ENCODE measurements around the gene TMEM156.

The TMEM156 gene

DNA sequence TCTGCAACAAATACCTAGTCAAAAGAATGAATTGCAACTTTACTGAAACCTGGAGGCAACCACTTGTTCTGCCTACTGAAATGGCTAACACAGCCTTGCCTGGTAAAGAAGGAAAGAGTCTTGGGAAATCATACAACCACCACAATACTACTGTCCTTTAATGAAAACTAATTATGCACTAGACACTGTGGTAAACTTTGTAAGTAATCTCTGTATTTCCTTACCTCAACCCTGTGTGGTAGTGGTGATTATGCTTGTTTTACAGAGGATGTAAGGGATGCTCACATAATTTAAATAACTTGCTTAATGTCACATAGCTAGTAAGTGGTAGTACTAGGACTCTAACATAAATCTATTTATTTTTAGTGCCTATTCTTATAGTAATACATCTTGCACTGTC is 44.7 kb downstream of the TMEM156 start:
- TF ChIP-seq GATA2 (IDR thresholded peaks at IDR 0.05; ENCODE audit: low read depth, low read length) (no peak), GATA3 (IDR thresholded peaks at IDR 0.05; ENCODE audit: low read depth, low read length) (no peak)

DNA sequence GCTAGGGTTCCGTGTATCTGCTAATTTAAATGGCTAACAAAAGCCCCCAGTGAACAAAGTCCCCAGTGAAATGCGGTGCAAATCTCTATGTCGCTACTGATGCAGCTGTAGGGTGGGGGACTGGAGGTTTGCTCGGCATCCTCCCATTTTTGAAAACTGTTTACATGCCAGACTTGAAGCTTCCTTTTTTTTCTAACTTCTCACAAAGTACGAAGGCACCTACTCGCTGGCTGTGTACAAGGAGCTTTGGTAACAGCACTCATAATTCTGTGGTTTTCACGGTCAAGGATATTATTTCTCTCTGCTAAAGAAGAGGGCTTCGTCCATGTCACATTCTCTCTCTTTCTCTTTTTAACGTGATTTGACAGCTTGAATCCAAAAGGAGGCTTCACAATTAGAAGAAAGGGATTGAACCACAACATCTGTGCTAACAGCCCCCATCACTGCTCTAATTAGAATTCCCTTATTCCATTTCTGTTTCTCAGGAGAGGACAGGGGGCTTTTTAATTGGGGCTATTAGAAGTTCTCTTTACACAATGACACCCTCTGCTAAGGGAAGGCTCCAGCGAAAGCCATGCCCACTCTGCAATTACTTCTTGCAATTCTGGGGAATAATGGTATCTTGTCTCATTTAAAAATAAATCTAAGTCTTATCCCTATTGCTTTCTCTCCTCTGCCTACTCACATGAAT is 46.7 kb downstream of the TMEM156 start:
- no peak for TF ChIP-seq GATA2 (IDR thresholded peaks at IDR 0.05; ENCODE audit: low read depth, low read length)

- TF ChIP-seq GATA3 (IDR thresholded peaks at IDR 0.05; ENCODE audit: low read depth, low read length), result no peak
- TF ChIP-seq GATA2 (IDR thresholded peaks at IDR 0.05; ENCODE audit: low read depth, low read length), result no peak
Observed at GRCh38 chr4:38983787-38984598, 48.2 kb downstream of the TMEM156 start.

GRCh38 chr4:38983291-38983690 is 48.9 kb downstream of the TMEM156 start:
- no peak for TF ChIP-seq GATA3 (IDR thresholded peaks at IDR 0.05; ENCODE audit: low read depth, low read length)
- TF ChIP-seq GATA2 (IDR thresholded peaks at IDR 0.05; ENCODE audit: low read depth, low read length), result no peak

- no peak for TF ChIP-seq GATA2 (IDR thresholded peaks at IDR 0.05; ENCODE audit: low read depth, low read length)
- TF ChIP-seq GATA3 (IDR thresholded peaks at IDR 0.05; ENCODE audit: low read depth, low read length), result no peak
Observed at GRCh38 chr4:38982361-38983095, 49.7 kb downstream of the TMEM156 start.

DNA sequence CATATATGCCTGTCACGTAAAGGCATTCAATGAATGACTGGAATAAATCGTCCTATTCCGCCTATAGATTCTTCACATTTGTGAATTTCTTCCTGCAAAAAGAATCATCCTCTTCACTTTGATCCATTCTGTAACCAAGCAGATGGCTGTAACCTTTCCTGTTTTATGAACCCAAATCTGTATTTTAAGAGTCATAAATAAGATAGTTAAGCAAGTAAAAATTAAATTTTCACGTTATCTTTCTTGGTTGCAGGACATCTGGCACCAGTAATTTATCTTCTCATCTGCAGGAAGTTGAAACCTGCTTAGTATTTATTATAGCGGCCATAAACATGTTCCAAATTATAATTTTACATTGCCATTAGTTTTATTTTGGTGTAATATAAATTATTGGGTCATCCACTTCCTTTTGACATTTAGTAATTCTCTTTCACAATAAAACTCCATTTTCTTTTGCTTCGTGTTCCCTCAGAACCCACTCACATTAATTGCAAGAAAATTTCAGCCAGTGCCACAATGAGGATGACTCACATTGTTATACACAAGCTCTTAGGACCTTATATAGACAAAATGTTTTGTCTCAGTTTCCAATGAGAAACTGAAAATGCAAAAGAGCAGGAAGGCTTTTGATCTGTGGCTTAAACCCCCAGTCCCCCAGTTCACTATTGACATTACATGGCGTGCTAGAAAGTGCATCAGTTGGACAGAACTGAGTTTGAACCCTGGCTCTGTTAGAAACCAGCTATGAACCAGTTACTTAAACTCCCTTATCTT is 51.1 kb downstream of the TMEM156 start:
- TF ChIP-seq GATA3 (IDR thresholded peaks at IDR 0.05; ENCODE audit: low read depth, low read length) (peak; percentile 99), GATA2 (IDR thresholded peaks at IDR 0.05; ENCODE audit: low read depth, low read length) (peak; percentile 60; the same call in 1 of the 2 replicates)

- TF ChIP-seq GATA2 (IDR thresholded peaks at IDR 0.05; ENCODE audit: low read depth, low read length) (no peak), GATA3 (IDR thresholded peaks at IDR 0.05; ENCODE audit: low read depth, low read length) (no peak)
Observed at GRCh38 chr4:38979511-38980230, 52.5 kb downstream of the TMEM156 start.

GRCh38 chr4:38979081-38979480 is 53.1 kb downstream of the TMEM156 start:
- TF ChIP-seq GATA2 (IDR thresholded peaks at IDR 0.05; ENCODE audit: low read depth, low read length) (no peak), GATA3 (IDR thresholded peaks at IDR 0.05; ENCODE audit: low read depth, low read length) (no peak)

DNA sequence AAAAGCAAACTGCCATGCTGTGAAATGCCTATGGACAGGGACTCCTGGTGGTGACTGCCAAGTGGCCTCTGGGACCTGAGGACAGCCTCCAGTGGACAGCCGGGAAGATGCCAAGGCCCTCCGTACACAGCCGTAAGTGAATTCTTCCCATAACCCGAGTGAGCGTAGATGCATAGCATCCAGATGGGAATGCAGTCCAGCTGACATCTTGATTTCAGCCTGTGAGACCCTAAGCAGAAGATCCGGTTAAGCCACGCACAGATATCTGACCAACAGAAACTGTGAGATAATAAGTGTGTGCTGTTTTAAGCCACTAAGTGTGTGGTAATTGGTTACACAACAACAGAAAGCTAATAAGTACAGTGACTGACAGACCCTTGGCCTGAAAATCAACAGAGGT is 55.9 kb downstream of the TMEM156 start:
- TF ChIP-seq GATA3 (IDR thresholded peaks at IDR 0.05; ENCODE audit: low read depth, low read length) (no peak), GATA2 (IDR thresholded peaks at IDR 0.05; ENCODE audit: low read depth, low read length) (no peak)

GRCh38 chr4:38968668-38969067 is 63.5 kb downstream of the TMEM156 start:
- TF ChIP-seq GATA2 (IDR thresholded peaks at IDR 0.05; ENCODE audit: low read depth, low read length), result no peak
- TF ChIP-seq GATA3 (IDR thresholded peaks at IDR 0.05; ENCODE audit: low read depth, low read length), result no peak

DNA sequence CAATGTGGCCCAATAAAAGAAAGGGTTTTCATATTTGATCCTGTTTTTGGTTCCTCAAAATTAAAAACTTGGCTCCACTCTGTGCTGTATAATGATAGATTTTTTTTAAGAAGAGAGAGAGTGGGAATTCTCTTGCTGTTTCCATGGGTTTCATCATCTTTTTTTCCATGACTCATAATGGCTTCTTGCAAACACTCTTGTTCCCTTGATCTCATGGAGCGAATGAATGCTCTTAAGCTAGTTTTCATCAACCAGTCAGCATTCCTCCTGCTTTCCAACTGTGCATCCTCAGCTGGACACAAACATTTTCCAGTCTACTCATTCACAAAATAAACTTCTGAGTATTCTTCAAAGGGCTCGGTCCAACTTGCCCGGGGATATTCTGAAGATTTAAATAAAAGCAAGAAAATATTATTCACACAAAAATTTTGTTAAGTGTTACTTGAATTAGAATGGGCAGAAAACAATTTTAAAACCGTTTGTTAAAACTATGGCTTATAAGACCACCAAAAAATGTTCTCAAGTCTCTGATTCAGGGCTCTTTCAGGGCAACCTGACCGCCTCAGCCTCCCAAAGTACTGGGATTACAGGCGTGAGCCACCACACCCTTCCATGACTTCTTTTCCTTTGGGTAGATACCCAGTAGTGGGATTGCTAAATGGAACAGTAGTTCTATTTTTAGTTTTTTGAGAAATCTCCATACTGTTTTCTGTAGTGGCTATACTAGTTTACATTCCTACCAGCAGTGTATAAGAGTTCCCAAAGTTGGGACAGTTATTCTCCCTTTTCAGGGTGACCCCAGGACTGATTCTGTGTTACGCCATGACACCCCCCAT is 64.7 kb downstream of the TMEM156 start:
- TF ChIP-seq GATA2 (IDR thresholded peaks at IDR 0.05; ENCODE audit: low read depth, low read length), result no peak
- TF ChIP-seq GATA3 (IDR thresholded peaks at IDR 0.05; ENCODE audit: low read depth, low read length), result no peak

DNA sequence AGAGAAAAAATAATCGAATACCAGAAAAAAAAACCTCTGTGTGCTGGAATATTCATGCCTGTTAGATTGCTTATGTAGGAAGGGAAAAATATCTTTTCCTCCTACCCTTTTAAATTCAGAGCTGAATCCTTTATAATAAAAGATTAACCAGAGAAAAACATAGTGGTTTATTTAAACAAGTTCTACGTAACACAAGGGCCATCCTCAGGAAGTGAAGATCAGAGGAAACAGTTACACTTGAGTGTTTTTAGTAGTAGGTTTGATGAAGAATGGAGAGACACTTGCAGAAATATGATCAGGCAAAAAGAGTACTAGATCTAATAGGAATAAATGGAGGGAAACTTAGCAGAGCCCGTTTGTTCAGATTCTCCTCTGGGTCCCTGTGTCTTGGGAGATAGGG is 66.3 kb downstream of the TMEM156 start:
- no peak for TF ChIP-seq GATA3 (IDR thresholded peaks at IDR 0.05; ENCODE audit: low read depth, low read length)
- TF ChIP-seq GATA2 (IDR thresholded peaks at IDR 0.05; ENCODE audit: low read depth, low read length), result no peak
